ENCODE measurements around the gene HSPD1. TPM values are rescaled to one million over a fixed set of nuclear protein-coding genes. Genes with fewer than 3 reads are reported as not detected.

HSPD1 gene
- total RNA-seq (2014; rRNA removed; shearing (Covaris generic)) = 364 and 452 TPM in 2 replicates

- DNase-seq (ENCODE audit: low spot score) = peak; percentile 98
Observed at GRCh38 chr2:197499594-197500502, at the start of gene HSPD1, which contains the start of gene HSPE1. TSS of gene HSPD1 (minus strand) at chr2:197499840. CDS start at chr2:197498848, 992 bp downstream. TSS of gene HSPE1 (plus strand) at chr2:197500379. CDS start at chr2:197500437, 58 bp downstream.

GRCh38 chr2:197548582-197548981 lies 48.9 kb upstream of the HSPD1 start:
- no peak for DNase-seq (ENCODE audit: low spot score)

GRCh38 chr2:197547163-197547900 lies 47.7 kb upstream of the HSPD1 start:
- DNase-seq (ENCODE audit: low spot score) = no peak

GRCh38 chr2:197543206-197543605 lies 43.6 kb upstream of the HSPD1 start:
- no peak for DNase-seq (ENCODE audit: low spot score)

- no peak for DNase-seq (ENCODE audit: low spot score)
Observed at GRCh38 chr2:197539734-197540133, 40.1 kb upstream of the HSPD1 start.

- no peak for DNase-seq (ENCODE audit: low spot score)
Observed at GRCh38 chr2:197538412-197538811, 38.8 kb upstream of the HSPD1 start.

GRCh38 chr2:197517150-197517549 lies 17.5 kb upstream of the HSPD1 start:
- DNase-seq (ENCODE audit: low spot score) = no peak

- no peak for DNase-seq (ENCODE audit: low spot score)
Observed at GRCh38 chr2:197516393-197516761, 16.7 kb upstream of the HSPD1 start.

GRCh38 chr2:197515739-197516392 lies 16.2 kb upstream of the HSPD1 start, which contains the start of gene MOB4:
TSS of gene MOB4 (plus strand) at chr2:197516066. CDS start at chr2:197516087, 21 bp downstream.
- DNase-seq (ENCODE audit: low spot score) = peak; percentile 89

- DNase-seq (ENCODE audit: low spot score) = no peak
Observed at GRCh38 chr2:197515315-197515738, 15.7 kb upstream of the HSPD1 start.

- DNase-seq (ENCODE audit: low spot score) = no peak
Observed at GRCh38 chr2:197514754-197515153, 15.1 kb upstream of the HSPD1 start.

- no peak for DNase-seq (ENCODE audit: low spot score)
Observed at GRCh38 chr2:197513915-197514314, 14.3 kb upstream of the HSPD1 start.

GRCh38 chr2:197506658-197507057 lies 7.0 kb upstream of the HSPD1 start:
- no peak for DNase-seq (ENCODE audit: low spot score)

GRCh38 chr2:197504512-197504911 lies 4.9 kb upstream of the HSPD1 start:
- no peak for DNase-seq (ENCODE audit: low spot score)

- no peak for DNase-seq (ENCODE audit: low spot score)
Observed at GRCh38 chr2:197504000-197504399, 4.4 kb upstream of the HSPD1 start.

- no peak for DNase-seq (ENCODE audit: low spot score)
Observed at GRCh38 chr2:197502685-197503084, 3.0 kb upstream of the HSPD1 start.

- no peak for DNase-seq (ENCODE audit: low spot score)
Observed at GRCh38 chr2:197502201-197502600, 2.6 kb upstream of the HSPD1 start.

GRCh38 chr2:197500503-197501131 lies 977 bp upstream of the HSPD1 start:
- DNase-seq (ENCODE audit: low spot score) = no peak

GRCh38 chr2:197498937-197499593 lies 575 bp downstream of the HSPD1 start:
- peak; percentile 10 for DNase-seq (ENCODE audit: low spot score)

- no peak for DNase-seq (ENCODE audit: low spot score)
Observed at GRCh38 chr2:197498235-197498936, 1.3 kb downstream of the HSPD1 start.

Measured in H4 (cell line).